22Rv1 (cell line): ENCODE measurements around the gene PLEKHG4B.

Experiments
- H3K27ac ChIP-seq: fragments of 450-650 bp; 2 replicates; pipeline ENCODE4 v1.5.1; 2017
- CTCF ChIP-seq: fragments of 450-650 bp; IDR thresholded peaks from 2 replicates; pipeline ENCODE4 v1.5.1; 2017; ENCODE audit warnings: mild to moderate bottlenecking
- ZFX ChIP-seq: fragments of 450-650 bp; IDR thresholded peaks from 2 replicates; pipeline ENCODE4 v1.6.1; 2017; ENCODE audit warnings: antibody characterized with exemption, borderline replicate concordance

The PLEKHG4B gene

GRCh38 chr5:121432-121831 lies 29.5 kb downstream of the PLEKHG4B start:
- no peak for TF ChIP-seq ZFX
- no peak for TF ChIP-seq CTCF

DNA sequence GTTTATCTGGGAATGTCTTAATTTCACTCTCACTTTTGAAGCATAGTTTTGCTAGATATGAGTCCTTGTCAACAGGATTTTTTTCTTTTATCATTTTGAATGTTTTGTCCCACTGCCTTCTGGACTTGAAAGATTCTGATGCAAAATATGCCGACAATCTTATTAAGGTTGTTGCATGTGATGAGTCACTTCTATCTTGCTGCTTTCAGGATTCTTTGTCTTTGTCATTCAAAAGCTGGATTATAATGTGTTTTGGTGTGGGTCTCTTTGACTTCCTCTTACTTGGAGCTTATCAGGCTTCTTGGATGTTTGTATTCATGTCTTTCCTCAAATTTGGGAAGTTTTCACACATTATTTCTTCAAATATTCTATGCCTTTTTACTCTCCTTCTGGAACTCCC lies 33.8 kb downstream of the PLEKHG4B start:
- no peak overlapping the region for H3K27ac ChIP-seq
- no peak for TF ChIP-seq CTCF
- TF ChIP-seq ZFX: no peak

More at GRCh38 chr5:121432-121831, 29.5 kb downstream of the PLEKHG4B start:
- H3K27ac ChIP-seq: no peak overlapping the region

GRCh38 chr5:126806-127205 lies 34.8 kb downstream of the PLEKHG4B start:
- TF ChIP-seq ZFX: no peak
- TF ChIP-seq CTCF: no peak
- no peak overlapping the region for H3K27ac ChIP-seq

GRCh38 chr5:127886-128285 lies 35.9 kb downstream of the PLEKHG4B start:
- no peak overlapping the region for H3K27ac ChIP-seq
- TF ChIP-seq CTCF: no peak
- TF ChIP-seq ZFX: no peak

DNA sequence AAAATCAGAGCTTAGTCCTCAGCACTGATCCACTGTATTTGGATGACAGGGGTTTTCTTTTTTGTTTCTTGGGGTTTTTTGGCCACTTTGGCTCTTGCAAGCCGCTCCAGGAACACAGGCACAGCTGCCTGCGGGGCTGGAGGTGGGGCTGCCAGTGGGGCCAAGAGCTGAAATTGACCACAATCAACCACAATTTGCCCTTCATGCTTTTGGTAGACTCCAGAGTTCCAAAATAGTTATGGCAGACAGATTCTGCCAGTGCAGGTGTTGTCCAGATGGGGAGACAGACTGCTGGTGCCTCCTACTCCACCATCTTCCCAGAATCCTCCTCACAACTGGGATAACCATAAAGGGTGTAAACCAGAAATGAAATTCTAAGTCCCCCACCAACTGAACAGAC lies 36.5 kb downstream of the PLEKHG4B start:
- no peak overlapping the region for H3K27ac ChIP-seq
- TF ChIP-seq CTCF (no peak), ZFX (no peak)

DNA sequence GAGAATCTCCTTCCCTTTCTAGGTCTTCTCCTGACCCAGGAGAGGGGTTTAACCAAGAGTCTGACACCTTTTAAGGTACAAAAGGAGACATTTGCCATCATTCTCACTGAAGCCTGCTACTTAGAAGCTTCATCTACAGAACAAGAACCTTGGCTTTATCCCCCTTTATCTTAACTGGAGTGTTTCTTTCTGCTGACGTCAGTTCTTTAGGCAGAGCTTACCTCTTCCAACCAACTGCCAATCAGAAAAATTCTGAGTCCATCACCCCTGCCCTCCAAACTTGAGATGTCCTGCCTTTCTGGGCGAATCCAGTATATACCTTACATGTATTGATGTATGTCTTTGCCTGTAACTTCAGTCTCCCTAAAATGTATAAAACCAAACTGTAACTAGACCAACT lies 37.2 kb downstream of the PLEKHG4B start:
- no peak overlapping the region for H3K27ac ChIP-seq
- TF ChIP-seq CTCF (no peak), ZFX (no peak)

- H3K27ac ChIP-seq: no peak overlapping the region
- TF ChIP-seq CTCF (no peak), ZFX (no peak)
Measured at GRCh38 chr5:129820-130219, 37.9 kb downstream of the PLEKHG4B start.
